ENCODE data around the gene CCDC190. TPM values are rescaled to one million over a fixed set of nuclear protein-coding genes. Genes with fewer than 3 reads are reported as not detected.

The CCDC190 gene
- total RNA-seq, 2 experiments from 2014 or later, result not detected

DNA sequence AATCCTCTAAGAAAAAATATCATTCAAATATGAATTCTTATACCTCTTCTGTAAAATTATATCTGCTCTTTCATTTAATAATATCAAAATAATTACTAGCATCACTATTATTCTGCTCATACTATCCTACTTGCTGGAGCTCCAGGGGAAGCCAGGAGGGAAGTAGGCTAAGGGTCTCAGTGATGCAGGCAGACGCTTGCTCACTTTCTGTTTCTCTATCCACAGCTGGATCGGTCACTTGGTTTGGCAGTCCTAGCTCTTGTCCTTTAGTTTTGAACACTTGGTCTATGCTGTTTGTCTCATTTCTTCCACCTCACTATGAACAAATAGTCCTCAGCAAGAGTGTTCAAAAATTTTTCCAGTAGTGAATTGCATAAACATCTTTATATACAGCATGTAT, 11.3 kb downstream of the CCDC190 start:
- ChIA-PET POLR2A (no interaction called here), CTCF (interaction anchor here (2.1 to 4.3 kb wide), 4 partner anchors 9 to 466 kb away, joined by 18 to 35 read pairs (median 22); partner anchors contain the start of gene CCDC190)
- Mint-ChIP-seq H3K4me3 (no peak overlapping the region), H3K9me3 (no peaks in the 10 kb centered on the region), H3K36me3 (no peaks in the 10 kb centered on the region), H3K4me1 (ENCODE audit: low read depth) (no peaks in the 10 kb centered on the region), H3K27me3 (peaks cover 1% of the 10 kb centered on the region), H3K27ac (no peak overlapping the region)
- no peak for DNase-seq
- intact Hi-C loops (cut with micrococcal nuclease), result loop anchor here (5.0 kb wide), 2 partner anchors 792 to 1938 kb away; no protein-coding TSS in a partner anchor

DNA sequence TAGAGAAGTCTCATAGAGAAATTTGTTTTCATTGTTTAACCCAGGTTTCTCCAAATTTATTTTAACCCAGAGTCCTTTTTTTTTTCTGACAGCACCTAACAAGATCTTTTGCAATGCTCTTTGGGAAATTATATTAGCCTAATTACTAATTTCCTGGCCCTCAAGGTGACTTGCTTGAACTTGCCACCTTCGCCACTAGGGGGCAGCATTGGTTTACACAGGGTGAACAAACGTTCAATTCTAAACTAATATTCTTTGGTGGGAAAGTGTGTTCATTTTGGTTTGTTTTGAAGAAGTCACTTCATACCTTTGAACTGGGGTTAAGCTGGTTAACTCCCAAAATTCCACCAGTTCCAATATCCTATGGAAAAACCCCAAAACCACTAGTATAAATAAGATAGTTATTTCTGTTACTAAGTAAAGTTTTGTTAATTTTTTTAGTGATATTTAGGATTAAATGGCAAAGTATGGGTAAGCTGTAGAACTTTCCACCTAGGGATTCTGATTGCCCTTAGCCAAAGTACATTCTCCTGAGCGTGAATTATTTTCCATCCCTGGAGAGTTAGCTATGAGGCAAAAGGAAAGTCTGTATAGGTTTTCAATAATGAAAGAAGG, 13.0 kb downstream of the CCDC190 start:
- POLR2A ChIA-PET, result no interaction called here
- DNase-seq, result peak; percentile 80
- Mint-ChIP-seq H3K27ac (no peak overlapping the region), H3K36me3 (no peaks in the 10 kb centered on the region), H3K4me3 (no peak overlapping the region), H3K9me3 (no peaks in the 10 kb centered on the region), H3K4me1 (ENCODE audit: low read depth) (no peaks in the 10 kb centered on the region), H3K27me3 (peaks cover 1% of the 10 kb centered on the region)
- intact Hi-C loops (cut with micrococcal nuclease), result loop anchor here (5.0 kb wide), 1 partner anchor 791 kb away; no protein-coding TSS in a partner anchor
- CTCF ChIA-PET, result interaction anchor here (0.5 to 4.3 kb wide), 16 partner anchors 10 to 792 kb away, joined by 3 to 35 read pairs (median 4); partner anchors contain the start of gene CCDC190

DNA sequence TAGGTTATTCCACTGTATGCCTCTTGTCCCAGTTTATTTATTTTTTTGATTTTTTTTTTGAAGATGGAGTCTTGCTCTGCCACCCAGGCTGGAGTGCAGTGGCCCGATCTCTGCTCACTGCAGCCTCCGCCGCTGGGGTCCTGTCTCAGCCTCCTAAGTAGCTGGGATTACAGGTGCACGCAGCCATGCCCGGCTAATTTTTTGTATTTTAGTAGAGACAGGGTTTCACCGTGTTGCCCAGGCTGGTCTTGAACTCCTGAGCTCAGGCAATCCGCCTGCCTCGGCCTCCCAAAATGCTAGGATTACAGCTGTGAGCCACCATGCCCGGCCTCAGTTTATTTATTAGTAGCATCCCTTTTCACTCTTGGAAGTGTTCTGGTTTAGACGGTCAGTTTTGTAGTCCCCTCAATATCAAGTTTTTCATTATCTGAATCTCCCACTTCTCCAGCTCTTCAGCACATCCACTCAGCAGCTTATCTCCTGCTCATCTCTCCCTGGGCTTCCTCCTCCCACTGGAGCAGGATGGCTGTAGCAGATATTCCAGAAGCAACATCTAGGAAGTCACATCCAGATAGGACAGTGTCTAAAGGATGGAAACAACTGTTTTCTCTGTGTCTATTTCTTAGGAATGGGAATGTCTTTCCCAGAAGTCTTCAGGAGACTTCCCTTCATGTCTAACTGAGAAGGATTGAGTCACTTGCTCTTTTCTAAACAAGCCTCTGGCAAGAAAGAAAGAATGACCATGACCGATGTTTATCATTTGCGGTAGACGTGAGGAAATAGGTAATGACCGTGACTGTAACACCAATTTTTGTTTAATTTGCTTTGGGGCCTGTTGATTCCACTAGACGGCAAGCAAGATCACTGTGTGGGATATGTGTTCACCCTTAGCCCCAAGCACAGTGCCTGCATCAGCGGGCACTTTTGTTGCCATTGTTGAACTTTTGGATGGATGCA, 14.4 kb downstream of the CCDC190 start:
- Mint-ChIP-seq H3K4me1 (ENCODE audit: low read depth) (no peaks in the 10 kb centered on the region), H3K36me3 (no peaks in the 10 kb centered on the region), H3K27ac (no peak overlapping the region), H3K4me3 (no peak overlapping the region), H3K27me3 (peaks cover 6% of the 10 kb centered on the region), H3K9me3 (no peaks in the 10 kb centered on the region)
- no peak for DNase-seq
- intact Hi-C loops (cut with micrococcal nuclease), result loop anchor here (5.0 kb wide), 1 partner anchor 789 kb away; no protein-coding TSS in a partner anchor
- POLR2A ChIA-PET, result no interaction called here
- CTCF ChIA-PET, result interaction anchor here (0.6 to 4.3 kb wide), 6 partner anchors 12 to 469 kb away, joined by 3 to 35 read pairs (median 6); partner anchors contain the start of gene CCDC190

DNA sequence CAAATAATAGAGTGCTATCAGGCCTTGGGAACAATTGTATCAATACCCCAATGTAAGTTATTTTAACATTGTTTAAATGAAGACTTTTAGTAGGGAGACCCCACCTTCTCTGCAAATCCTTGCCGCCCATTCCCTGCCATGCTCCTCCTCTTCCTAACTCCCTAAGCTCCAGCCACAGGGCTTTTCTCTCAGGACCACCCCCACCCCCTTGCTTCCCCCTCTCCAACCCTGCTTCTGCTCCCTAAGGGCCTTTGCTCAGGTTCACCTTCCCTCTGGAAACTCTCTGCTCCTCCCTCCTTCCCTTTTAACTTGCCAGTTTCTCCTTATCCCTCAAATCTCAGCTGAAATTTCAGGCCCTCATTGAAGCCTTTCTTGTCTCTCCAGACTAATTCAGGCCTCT, 16.8 kb downstream of the CCDC190 start:
- no peak for DNase-seq
- peaks cover 5% of the 10 kb centered on the region for H3K27me3 Mint-ChIP-seq
- no peak overlapping the region for H3K27ac Mint-ChIP-seq
- intact Hi-C loops (cut with micrococcal nuclease), result no loop called here
- H3K4me1 Mint-ChIP-seq (ENCODE audit: low read depth), result no peaks in the 10 kb centered on the region
- ChIA-PET CTCF (interaction anchor here (0.8 to 2.1 kb wide), 2 partner anchors 10 to 470 kb away, joined by 3 to 11 read pairs; no protein-coding TSS in a partner anchor), POLR2A (no interaction called here)
- no peaks in the 10 kb centered on the region for H3K36me3 Mint-ChIP-seq
- H3K4me3 Mint-ChIP-seq, result no peak overlapping the region
- H3K9me3 Mint-ChIP-seq, result peaks cover 5% of the 10 kb centered on the region

DNA sequence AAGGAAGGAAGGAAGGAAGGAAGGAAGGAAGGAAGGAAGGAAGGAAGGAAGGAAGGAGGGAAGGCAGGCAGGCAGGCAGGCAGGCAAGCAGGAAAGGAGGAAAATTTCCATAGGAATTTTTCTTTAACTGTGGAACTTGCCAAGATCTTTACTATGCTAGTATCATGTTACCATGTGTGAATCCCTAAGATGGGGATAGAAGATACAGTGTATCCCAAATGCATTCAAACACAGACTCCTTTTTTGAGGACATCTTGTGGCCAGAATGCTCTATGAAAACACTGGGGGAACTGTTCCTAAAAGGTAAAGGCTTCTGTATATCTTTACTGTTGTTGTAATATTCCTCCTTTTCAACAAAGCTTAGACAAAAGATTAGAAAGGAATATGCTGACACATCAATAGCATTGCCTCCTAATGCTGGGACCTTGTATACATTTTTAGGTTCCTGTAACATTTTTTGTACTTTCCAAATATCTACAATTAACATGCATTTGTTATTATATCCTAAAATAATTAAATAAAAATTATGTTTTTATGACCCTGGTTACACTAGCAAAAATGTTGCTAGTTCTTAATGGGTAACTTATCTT, 20.6 kb downstream of the CCDC190 start:
- CTCF ChIA-PET, result no interaction called here
- Mint-ChIP-seq H3K36me3 (peaks cover 10% of the 10 kb centered on the region), H3K27ac (no peak overlapping the region), H3K9me3 (peaks cover 17% of the 10 kb centered on the region), H3K4me1 (ENCODE audit: low read depth) (peaks cover 4% of the 10 kb centered on the region), H3K4me3 (no peak overlapping the region), H3K27me3 (peaks cover 9% of the 10 kb centered on the region)
- DNase-seq, result no peak
- intact Hi-C loops (cut with micrococcal nuclease), result no loop called here
- POLR2A ChIA-PET, result no interaction called here

DNA sequence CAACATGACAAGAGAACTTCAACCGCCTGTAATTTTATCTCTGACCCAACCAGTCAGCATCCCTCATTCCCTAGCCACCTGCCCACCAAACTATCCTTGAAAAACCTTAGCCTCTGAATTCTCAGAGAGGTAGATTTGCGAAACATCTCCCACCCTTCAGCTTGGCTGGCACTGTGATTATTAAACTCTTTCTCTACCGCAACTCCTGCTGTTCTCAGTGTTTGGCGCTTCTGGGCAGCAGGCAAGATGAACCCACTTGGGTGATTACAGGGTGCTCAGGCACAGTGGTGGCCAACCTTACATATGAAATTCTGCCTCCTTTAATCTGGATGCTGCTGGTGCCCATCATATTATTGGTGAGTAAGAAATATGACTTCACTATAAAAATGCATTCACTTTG, 22.1 kb downstream of the CCDC190 start:
- CTCF ChIA-PET, result no interaction called here
- H3K27ac Mint-ChIP-seq, result no peak overlapping the region

DNA sequence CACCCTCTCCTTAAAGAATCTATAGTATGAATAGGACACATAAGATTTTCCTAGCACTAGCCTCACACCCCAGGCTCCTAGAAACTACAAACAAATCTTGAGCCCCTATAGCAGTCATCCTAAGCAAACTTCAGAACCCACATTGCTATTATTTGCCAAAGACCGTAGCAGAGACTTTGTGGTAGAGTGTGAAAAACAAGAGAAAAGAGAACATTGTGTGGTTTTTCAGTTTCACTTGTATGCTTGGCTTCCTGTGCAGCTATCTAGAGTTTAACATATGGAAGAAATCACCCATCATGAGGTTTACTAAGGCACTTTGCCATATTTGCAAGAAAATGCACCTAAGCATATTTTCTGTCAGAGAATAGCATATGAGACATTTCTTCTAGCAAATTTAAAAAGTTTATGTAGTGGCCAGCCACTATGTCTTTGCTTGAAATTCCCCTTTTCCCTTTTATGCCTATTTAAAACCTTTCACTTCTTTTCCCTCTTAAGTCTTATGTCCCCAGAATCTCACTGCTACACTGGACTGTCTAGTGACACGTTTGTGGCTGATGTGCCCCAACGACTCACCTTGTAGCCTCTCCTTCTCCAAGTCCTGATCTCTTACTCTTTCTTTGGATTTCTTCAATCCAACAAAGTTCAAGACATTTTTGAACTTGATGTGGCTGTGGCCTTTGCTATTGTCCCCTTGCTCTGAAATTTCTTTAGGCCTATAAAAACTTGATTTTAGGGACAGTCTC, 25.6 kb downstream of the CCDC190 start:
- ChIA-PET POLR2A (no interaction called here), CTCF (interaction anchor here (0.7 kb wide), 1 partner anchor 222 kb away, joined by 3 read pairs; no protein-coding TSS in a partner anchor)
- no peak for DNase-seq
- Mint-ChIP-seq H3K27ac (no peak overlapping the region), H3K4me1 (ENCODE audit: low read depth) (peaks cover 9% of the 10 kb centered on the region), H3K4me3 (no peak overlapping the region), H3K27me3 (peaks cover 7% of the 10 kb centered on the region), H3K36me3 (peaks cover 10% of the 10 kb centered on the region), H3K9me3 (peaks cover 17% of the 10 kb centered on the region)
- intact Hi-C loops (cut with micrococcal nuclease), result no loop called here

More for the DNA sequence above, 22.1 kb downstream of the CCDC190 start:
- H3K4me1 Mint-ChIP-seq (ENCODE audit: low read depth), result peaks cover 9% of the 10 kb centered on the region
- intact Hi-C loops (cut with micrococcal nuclease), result no loop called here
- no peak for DNase-seq
- peaks cover 10% of the 10 kb centered on the region for H3K36me3 Mint-ChIP-seq
- POLR2A ChIA-PET, result no interaction called here
- H3K9me3 Mint-ChIP-seq, result peaks cover 17% of the 10 kb centered on the region
- H3K27me3 Mint-ChIP-seq, result peaks cover 11% of the 10 kb centered on the region
- no peak overlapping the region for H3K4me3 Mint-ChIP-seq

DNA sequence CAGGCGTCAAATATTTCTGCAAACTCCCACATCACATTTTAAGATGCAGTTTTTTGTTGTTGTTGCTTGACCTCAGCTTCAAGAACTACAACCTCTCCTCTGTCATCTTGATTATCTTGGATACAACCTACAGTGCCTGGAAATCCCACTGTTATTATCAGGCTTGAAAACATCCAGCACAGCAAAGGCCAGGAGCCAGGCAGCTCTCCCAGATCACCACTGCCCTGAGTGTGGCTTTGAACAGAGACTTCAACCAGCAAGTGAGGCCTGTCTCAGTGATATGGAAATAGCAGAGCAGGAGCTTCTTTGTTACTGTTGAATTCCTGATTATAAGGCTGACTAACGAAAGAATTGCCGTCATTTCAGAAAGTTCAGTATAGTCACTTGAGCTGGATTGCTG, 28.5 kb downstream of the CCDC190 start:
- H3K27ac Mint-ChIP-seq, result no peak overlapping the region
- H3K4me3 Mint-ChIP-seq, result no peak overlapping the region
- DNase-seq, result no peak
- ChIA-PET POLR2A (no interaction called here), CTCF (interaction anchor here (1.1 kb wide), 1 partner anchor 16 kb away, joined by 6 read pairs; no protein-coding TSS in a partner anchor)
- intact Hi-C loops (cut with micrococcal nuclease), result no loop called here
- H3K9me3 Mint-ChIP-seq, result no peaks in the 10 kb centered on the region
- H3K27me3 Mint-ChIP-seq, result peaks cover 2% of the 10 kb centered on the region
- peaks cover 2% of the 10 kb centered on the region for H3K36me3 Mint-ChIP-seq
- peaks cover 9% of the 10 kb centered on the region for H3K4me1 Mint-ChIP-seq (ENCODE audit: low read depth)

DNA sequence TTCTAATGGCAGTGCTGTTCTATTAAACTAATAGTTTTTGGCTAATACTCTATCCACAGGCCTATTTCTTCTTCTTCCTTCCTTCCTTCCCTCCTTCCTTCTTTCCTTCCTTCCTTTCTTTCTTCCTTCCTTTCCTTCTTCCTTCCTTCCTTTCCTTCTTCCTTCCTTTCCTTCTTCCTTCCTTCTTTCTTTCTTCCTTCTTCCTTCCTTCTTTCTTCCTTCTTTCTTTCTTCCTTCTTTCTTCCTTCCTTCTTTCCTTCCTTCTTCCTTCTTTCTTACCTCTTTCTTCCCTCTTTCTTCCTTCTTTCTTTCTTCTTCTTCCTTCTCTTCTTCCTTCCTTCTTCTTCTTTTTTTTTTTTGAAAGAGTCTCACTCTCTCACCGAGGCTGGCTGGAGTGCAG, 31.7 kb downstream of the CCDC190 start:
- H3K27me3 Mint-ChIP-seq, result peaks cover 12% of the 10 kb centered on the region

DNA sequence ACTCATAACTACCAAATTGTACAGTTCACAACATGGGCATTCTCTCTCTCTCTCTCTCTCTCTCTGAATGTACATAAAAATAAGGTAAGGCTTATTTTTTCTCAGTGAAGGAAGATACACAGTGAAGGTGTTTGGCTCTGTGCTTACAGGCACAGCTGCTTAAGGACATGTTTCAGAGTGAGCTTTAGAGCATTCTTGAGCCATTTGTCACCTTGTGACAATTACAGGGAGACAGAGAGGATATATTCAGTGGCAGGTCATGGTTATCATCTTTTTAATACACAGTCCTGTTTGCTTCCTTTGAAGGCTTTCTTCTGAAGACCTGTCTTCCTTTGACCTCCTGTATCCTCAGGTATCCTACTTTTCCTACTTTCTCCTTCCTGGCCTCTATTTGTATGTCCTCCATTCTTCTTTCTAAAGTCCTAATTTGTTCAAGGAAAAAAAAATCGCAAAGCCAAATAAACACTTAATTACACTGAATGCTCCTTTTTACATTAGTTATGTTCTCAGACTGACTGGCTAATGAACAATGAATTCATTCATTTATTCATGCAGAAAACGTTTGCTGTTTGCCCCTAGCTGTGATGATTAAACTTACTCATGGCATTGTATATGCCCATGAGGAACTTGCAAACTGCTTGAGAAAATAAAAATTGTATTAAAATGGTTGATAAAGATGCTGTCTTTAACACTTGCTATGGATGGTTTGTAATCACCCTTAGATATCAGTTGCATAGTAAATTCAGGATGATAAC, 37.0 kb downstream of the CCDC190 start:
- Mint-ChIP-seq H3K27me3 (peaks cover 29% of the 10 kb centered on the region), H3K4me3 (no peak overlapping the region), H3K9me3 (no peaks in the 10 kb centered on the region), H3K4me1 (ENCODE audit: low read depth) (peaks cover 15% of the 10 kb centered on the region), H3K27ac (no peak overlapping the region), H3K36me3 (no peaks in the 10 kb centered on the region)
- no peak for DNase-seq
- ChIA-PET CTCF (no interaction called here), POLR2A (no interaction called here)
- intact Hi-C loops (cut with micrococcal nuclease), result no loop called here

More for the DNA sequence above, 31.7 kb downstream of the CCDC190 start:
- Mint-ChIP-seq H3K4me3 (no peak overlapping the region), H3K36me3 (no peaks in the 10 kb centered on the region), H3K4me1 (ENCODE audit: low read depth) (no peaks in the 10 kb centered on the region), H3K9me3 (no peaks in the 10 kb centered on the region), H3K27ac (no peak overlapping the region)
- intact Hi-C loops (cut with micrococcal nuclease), result no loop called here
- no peak for DNase-seq
- CTCF ChIA-PET, result interaction anchor here (0.9 kb wide), 1 partner anchor 25 kb away, joined by 3 read pairs; no protein-coding TSS in a partner anchor
- POLR2A ChIA-PET, result no interaction called here

DNA sequence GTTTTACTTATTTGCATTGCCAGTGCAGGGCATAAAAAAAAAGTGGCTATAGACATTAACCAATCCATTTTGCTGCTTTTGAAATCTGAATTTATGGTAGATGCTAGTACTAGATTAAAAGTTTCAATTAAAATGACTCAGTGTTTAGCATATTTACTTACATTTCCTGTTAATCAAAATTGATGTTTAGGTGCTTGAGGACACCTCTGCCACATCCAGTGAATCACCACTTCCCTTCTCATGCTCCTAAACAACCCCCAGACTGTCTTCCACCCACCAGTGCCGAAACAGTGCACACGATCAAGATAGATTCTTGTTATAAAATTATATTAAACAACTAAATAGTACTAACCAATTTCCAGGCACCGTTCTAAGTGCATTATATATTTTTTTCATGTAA, 37.7 kb downstream of the CCDC190 start:
- Mint-ChIP-seq H3K4me1 (ENCODE audit: low read depth) (peaks cover 15% of the 10 kb centered on the region), H3K9me3 (no peaks in the 10 kb centered on the region), H3K27me3 (peaks cover 30% of the 10 kb centered on the region), H3K4me3 (no peak overlapping the region), H3K27ac (no peak overlapping the region), H3K36me3 (no peaks in the 10 kb centered on the region)
- POLR2A ChIA-PET, result no interaction called here
- CTCF ChIA-PET, result no interaction called here
- intact Hi-C loops (cut with micrococcal nuclease), result no loop called here
- peak; percentile 31 for DNase-seq

All from activated CD4-positive, alpha-beta memory T cell treated with anti-CD3 and anti-CD28 coated beads for 36 hours (primary cell).